Sigmoid colon (tissue), 4 donors: ENCODE measurements around the gene NOS1AP.

Experiments used
- CTCF ChIP-seq, 4 experiments: fragments of 450-650 bp in 3 of 4; fragments of 200-600 bp in 1 of 4; IDR thresholded peaks; one replicate each; pipeline ENCODE4 v1.5.1; 2016 to 2019; ENCODE audit warnings: antibody characterized with exemption in 4 of 4, mild to moderate bottlenecking in 3 of 4, moderate library complexity in 2 of 4
- POLR2A ChIP-seq, 2 donors: fragments of 450-650 bp; IDR thresholded peaks; one replicate each; pipeline ENCODE4 v1.6.1; 2016; ENCODE audit warnings: antibody characterized with exemption in 2 of 2, mild to moderate bottlenecking in 2 of 2, moderate library complexity in 2 of 2
- POLR2AphosphoS5 ChIP-seq, 4 donors: sonication (generic); formaldehyde crosslinking; IDR thresholded peaks; one replicate each; pipeline ENCODE4 v1.6.1; 2017; ENCODE audit warnings: antibody characterized with exemption in 4 of 4

- TF ChIP-seq POLR2AphosphoS5 (IDR thresholded peaks at IDR 0.05) (no peak), CTCF (IDR thresholded peaks at IDR 0.05) (no peak), POLR2A (IDR thresholded peaks at IDR 0.05) (no peak)
These were observed 299.0 kb downstream of the NOS1AP start for GRCh38 chr1:162368451-162368850.
